ENCODE data around the gene OGDHL. TPM values are rescaled to one million over a fixed set of nuclear protein-coding genes. Genes with fewer than 3 reads are reported as not detected.
"Not testable (repeated sequence)": the region's sequence is repeated elsewhere in the genome, so short reads cannot be mapped to it uniquely, and the experiment has no call there.

Gene OGDHL
- total and polyA plus RNA-seq, 7 donors, result 0.46 to 6.1 (median 1.2) TPM

- WGBS, 2 donors, result 63 to 78% methylated on average over 2 of the region's 2 CpGs
- no peak overlapping the region for H3K27ac ChIP-seq
- no peak for TF ChIP-seq CTCF (IDR thresholded peaks at IDR 0.05)
- TF ChIP-seq POLR2A (IDR thresholded peaks at IDR 0.05), result no peak
- TF ChIP-seq POLR2AphosphoS5 (IDR thresholded peaks at IDR 0.05), result no peak
- TF ChIP-seq EP300 (IDR thresholded peaks at IDR 0.05), result no peak
- intact Hi-C loops (cut with DNase I), result no loop called here
- H3K36me3 ChIP-seq, result no peaks in the 10 kb centered on the region
- H3K4me1 ChIP-seq, result no peaks in the 10 kb centered on the region
- H3K4me3 ChIP-seq, result no peak overlapping the region
- no peaks in the 10 kb centered on the region for H3K9me3 ChIP-seq
- peaks cover 0 to 20% (median 2%) of the 10 kb centered on the region in 3 donors for H3K27me3 ChIP-seq
- DNase-seq, result no peak
Measured at GRCh38 chr10:49775014-49775413, 12.9 kb upstream of the OGDHL start.

GRCh38 chr10:49772944-49773343 is 10.8 kb upstream of the OGDHL start:
- H3K27ac ChIP-seq; DNase-seq; H3K4me1 ChIP-seq; H3K36me3 ChIP-seq; H3K4me3 ChIP-seq; H3K9me3 ChIP-seq; intact Hi-C loops (cut with DNase I): not testable (repeated sequence)
- WGBS, 2 donors, result 46 to 53% methylated on average over 5 of the region's 5 CpGs
- H3K27me3 ChIP-seq, result peaks cover 14 to 33% (median 14%) of the 10 kb centered on the region in 3 donors

GRCh38 chr10:49771046-49771445 is 8.9 kb upstream of the OGDHL start:
- H3K27me3 ChIP-seq, result peaks cover 18 to 51% (median 18%) of the 10 kb centered on the region in 3 donors
- H3K36me3 ChIP-seq; H3K4me1 ChIP-seq; H3K27ac ChIP-seq; H3K4me3 ChIP-seq; H3K9me3 ChIP-seq; DNase-seq; intact Hi-C loops (cut with DNase I): not testable (repeated sequence)
- WGBS, 2 donors, result 44 to 71% methylated on average over 11 of the region's 11 CpGs

GRCh38 chr10:49769692-49770091 is 7.6 kb upstream of the OGDHL start:
- peaks cover 0 to 6% (median 0%) of the 10 kb centered on the region in 4 donors for H3K9me3 ChIP-seq
- peaks cover 18 to 61% (median 18%) of the 10 kb centered on the region in 3 donors for H3K27me3 ChIP-seq
- intact Hi-C loops (cut with DNase I), result no loop called here
- no peaks in the 10 kb centered on the region for H3K36me3 ChIP-seq
- no peak overlapping the region for H3K27ac ChIP-seq
- 94 to 96% methylated on average over 8 of the region's 8 CpGs for WGBS, 2 donors
- TF ChIP-seq POLR2A (IDR thresholded peaks at IDR 0.05), result no peak
- no peak for TF ChIP-seq EP300 (IDR thresholded peaks at IDR 0.05)
- TF ChIP-seq CTCF (IDR thresholded peaks at IDR 0.05), result no peak
- TF ChIP-seq POLR2AphosphoS5 (IDR thresholded peaks at IDR 0.05), result no peak
- DNase-seq, result no peak
- H3K4me1 ChIP-seq, result no peaks in the 10 kb centered on the region
- H3K4me3 ChIP-seq, result no peak overlapping the region

GRCh38 chr10:49768731-49769130 is 6.6 kb upstream of the OGDHL start:
- Histone ChIP-seq H3K4me1 (no peaks in the 10 kb centered on the region), H3K4me3 (no peak overlapping the region), H3K9me3 (peaks cover 0 to 6% (median 0%) of the 10 kb centered on the region in 4 donors), H3K27me3 (peaks cover 18 to 69% (median 18%) of the 10 kb centered on the region in 3 donors), H3K27ac (no peak overlapping the region), H3K36me3 (no peaks in the 10 kb centered on the region)
- intact Hi-C loops (cut with DNase I), result no loop called here
- WGBS, 2 donors, result 10 to 23% methylated on average over 45 of the region's 45 CpGs
- no peak for TF ChIP-seq EP300 (IDR thresholded peaks at IDR 0.05)
- TF ChIP-seq CTCF (IDR thresholded peaks at IDR 0.05), result no peak
- no peak for TF ChIP-seq POLR2A (IDR thresholded peaks at IDR 0.05)
- no peak for TF ChIP-seq POLR2AphosphoS5 (IDR thresholded peaks at IDR 0.05)
- no peak for DNase-seq

- peaks cover 18 to 73% (median 18%) of the 10 kb centered on the region in 3 donors for H3K27me3 ChIP-seq
- intact Hi-C loops (cut with DNase I), result no loop called here
- WGBS, 2 donors, result 10 to 39% methylated on average over 38 of the region's 38 CpGs
Measured at GRCh38 chr10:49768329-49768728, 6.2 kb upstream of the OGDHL start.

More at GRCh38 chr10:49768329-49768728, 6.2 kb upstream of the OGDHL start:
- DNase-seq, result no peak
- Histone ChIP-seq H3K4me3 (no peak overlapping the region), H3K27ac (no peak overlapping the region), H3K36me3 (no peaks in the 10 kb centered on the region), H3K4me1 (no peaks in the 10 kb centered on the region), H3K9me3 (peaks cover 0 to 6% (median 0%) of the 10 kb centered on the region in 4 donors)
- TF ChIP-seq POLR2AphosphoS5 (IDR thresholded peaks at IDR 0.05) (no peak), POLR2A (IDR thresholded peaks at IDR 0.05) (no peak), CTCF (IDR thresholded peaks at IDR 0.05) (no peak), EP300 (IDR thresholded peaks at IDR 0.05) (no peak)

Measured in sigmoid colon (tissue), 7 donors.